PC-9 (cell line): ENCODE measurements around the gene PTAFR. TPM values are rescaled to one million over a fixed set of nuclear protein-coding genes. Genes with fewer than 3 reads are reported as not detected.

Source experiments
- BruUV-seq: library from RNA; stranded (reverse); fragments of 400-500 nt; replicated peaks from 2 replicates; lab custom pipeline; 2021; lab: Mats Ljungman, UMichigan
- CTCF ChIA-PET: fragments of 300-600 bp; sonication (Branson Sonifier 250); formaldehyde crosslinking; loops from one replicate; lab custom pipeline; 2022; ENCODE audit warnings: antibody characterized with exemption; lab: Charles Lee
- POLR2A ChIA-PET: fragments of 300-600 bp; sonication (Branson Sonifier 250); formaldehyde crosslinking; loops from one replicate; lab custom pipeline; 2022; ENCODE audit warnings: antibody characterized with exemption; ENCODE audit not compliant: unreplicated experiment; lab: Charles Lee
- DNase-seq, 2 experiments: peaks; one replicate each; pipeline versions ENCODE4 v3.0.0 to v3.0.0-alpha.2; 2015 to 2022; ENCODE audit warnings: mixed read lengths in 1 of 2
- H2AFZ ChIP-seq: fragments of 200-600 bp; sonication (generic); 2 replicates; pipeline ENCODE4 v1.8.1; 2017; ENCODE audit warnings: antibody characterized with exemption
- H3F3A ChIP-seq: fragments of 200-600 bp; sonication (generic); 2 replicates; pipeline ENCODE4 v1.8.1; 2017; ENCODE audit warnings: antibody characterized with exemption, mild to moderate bottlenecking, low read depth; ENCODE audit not compliant: insufficient read depth
- H3K27ac ChIP-seq: fragments of 200-600 bp; sonication (generic); 2 replicates; pipeline ENCODE4 v1.6.1; 2016; ENCODE audit warnings: mixed run types
- H3K27me3 ChIP-seq: fragments of 200-600 bp; sonication (generic); 2 replicates; pipeline ENCODE4 v1.6.1; 2016; ENCODE audit warnings: low read depth, mixed run types; ENCODE audit not compliant: insufficient read depth
- H3K36me3 ChIP-seq: fragments of 200-600 bp; sonication (generic); 2 replicates; pipeline ENCODE4 v1.6.1; 2016; ENCODE audit warnings: low read depth, mixed run types
- H3K4me1 ChIP-seq: fragments of 200-600 bp; sonication (generic); replicated peaks from 2 replicates; pipeline ENCODE4 v1.6.1; 2016; ENCODE audit warnings: mixed run types; ENCODE audit not compliant: insufficient read depth
- H3K4me2 ChIP-seq: fragments of 200-600 bp; sonication (generic); 2 replicates; pipeline ENCODE4 v1.6.1; 2017; ENCODE audit warnings: mixed run types
- H3K4me3 ChIP-seq: fragments of 200-600 bp; sonication (generic); 2 replicates; pipeline ENCODE4 v1.6.1; 2016; ENCODE audit warnings: mixed run types
- H3K79me2 ChIP-seq: fragments of 200-600 bp; sonication (generic); 2 replicates; pipeline ENCODE4 v1.6.1; 2017; ENCODE audit warnings: low read depth, mixed run types
- H3K9me2 ChIP-seq: fragments of 200-600 bp; sonication (generic); 2 replicates; pipeline ENCODE4 v1.8.1; 2017; ENCODE audit warnings: mild to moderate bottlenecking; ENCODE audit not compliant: insufficient read depth
- H3K9me3 ChIP-seq: fragments of 200-600 bp; sonication (generic); 2 replicates; pipeline ENCODE4 v1.8.1; 2016; ENCODE audit warnings: low read depth; ENCODE audit not compliant: insufficient read depth
- H4K20me1 ChIP-seq: fragments of 200-600 bp; sonication (generic); 2 replicates; pipeline ENCODE4 v1.8.1; 2017; ENCODE audit not compliant: insufficient read depth
- EZH2 ChIP-seq: fragments of 200-600 bp; sonication (generic); IDR thresholded peaks from 2 replicates; pipeline ENCODE4 v1.8.0; 2017; ENCODE audit warnings: antibody characterized with exemption, low read depth
- intact Hi-C: fragments of 100-400 bp; cut with micrococcal nuclease; formaldehyde crosslinking; loops from one replicate; pipeline ENCODE4 v1.10.0; 2022; ENCODE audit not compliant: unreplicated experiment
- total RNA-seq: library from RNA; stranded (reverse); gene quantifications from 2 replicates; pipeline ENCODE4 v1.2.3, GENCODE V29; 2021
- TF ChIP-seq, protein P1 (sequence below): fragments of 200-600 bp; sonication (generic); conservative IDR thresholded peaks from 2 replicates; pipeline ENCODE4 v1.6.1; 2017; ENCODE audit warnings: mixed run types, antibody characterized with exemption, mild to moderate bottlenecking, moderate library complexity

Gene PTAFR
- total RNA-seq, 1 experiment from 2014 or later = 12.2 TPM

DNA sequence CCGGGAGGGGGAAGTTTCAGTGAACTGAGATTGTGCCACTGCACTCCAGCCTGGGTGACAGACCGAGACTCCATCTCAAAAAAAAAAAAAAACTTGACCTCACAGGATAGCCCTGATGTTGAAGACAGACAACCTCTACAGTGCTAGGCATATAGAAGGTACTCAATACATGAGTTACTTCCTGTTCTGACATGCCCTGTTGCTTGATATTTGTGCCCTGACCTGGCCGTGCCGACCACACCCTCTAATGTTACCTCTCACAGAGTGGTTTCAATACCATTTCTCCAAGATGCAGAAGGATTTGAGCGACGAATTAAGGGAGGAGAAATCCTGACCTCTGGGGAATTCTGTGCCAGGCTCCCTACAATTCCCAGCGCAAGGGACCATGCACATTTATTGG, 5.2 kb downstream of the PTAFR start:
- Histone ChIP-seq H2AFZ (no peak overlapping the region), H4K20me1 (no peaks in the 10 kb centered on the region), H3K4me1 (no peaks in the 10 kb centered on the region), H3K4me2 (no peak overlapping the region), H3K27ac (no peak overlapping the region), H3K9me3 (no peaks in the 10 kb centered on the region), H3K36me3 (no peaks in the 10 kb centered on the region), H3K9me2 (no peaks in the 10 kb centered on the region), H3K4me3 (no peak overlapping the region), H3K27me3 (no peaks in the 10 kb centered on the region), H3K79me2 (no peaks in the 10 kb centered on the region), H3F3A (no peaks in the 10 kb centered on the region)
- POLR2A ChIA-PET = no interaction called here
- no TSS peak for BruUV-seq
- CTCF ChIA-PET = no interaction called here
- intact Hi-C loops = no loop called here
- TF ChIP-seq, protein P1, sequence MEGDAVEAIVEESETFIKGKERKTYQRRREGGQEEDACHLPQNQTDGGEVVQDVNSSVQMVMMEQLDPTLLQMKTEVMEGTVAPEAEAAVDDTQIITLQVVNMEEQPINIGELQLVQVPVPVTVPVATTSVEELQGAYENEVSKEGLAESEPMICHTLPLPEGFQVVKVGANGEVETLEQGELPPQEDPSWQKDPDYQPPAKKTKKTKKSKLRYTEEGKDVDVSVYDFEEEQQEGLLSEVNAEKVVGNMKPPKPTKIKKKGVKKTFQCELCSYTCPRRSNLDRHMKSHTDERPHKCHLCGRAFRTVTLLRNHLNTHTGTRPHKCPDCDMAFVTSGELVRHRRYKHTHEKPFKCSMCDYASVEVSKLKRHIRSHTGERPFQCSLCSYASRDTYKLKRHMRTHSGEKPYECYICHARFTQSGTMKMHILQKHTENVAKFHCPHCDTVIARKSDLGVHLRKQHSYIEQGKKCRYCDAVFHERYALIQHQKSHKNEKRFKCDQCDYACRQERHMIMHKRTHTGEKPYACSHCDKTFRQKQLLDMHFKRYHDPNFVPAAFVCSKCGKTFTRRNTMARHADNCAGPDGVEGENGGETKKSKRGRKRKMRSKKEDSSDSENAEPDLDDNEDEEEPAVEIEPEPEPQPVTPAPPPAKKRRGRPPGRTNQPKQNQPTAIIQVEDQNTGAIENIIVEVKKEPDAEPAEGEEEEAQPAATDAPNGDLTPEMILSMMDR = no peak
- no peak for TF ChIP-seq EZH2
- DNase-seq = no peak

DNA sequence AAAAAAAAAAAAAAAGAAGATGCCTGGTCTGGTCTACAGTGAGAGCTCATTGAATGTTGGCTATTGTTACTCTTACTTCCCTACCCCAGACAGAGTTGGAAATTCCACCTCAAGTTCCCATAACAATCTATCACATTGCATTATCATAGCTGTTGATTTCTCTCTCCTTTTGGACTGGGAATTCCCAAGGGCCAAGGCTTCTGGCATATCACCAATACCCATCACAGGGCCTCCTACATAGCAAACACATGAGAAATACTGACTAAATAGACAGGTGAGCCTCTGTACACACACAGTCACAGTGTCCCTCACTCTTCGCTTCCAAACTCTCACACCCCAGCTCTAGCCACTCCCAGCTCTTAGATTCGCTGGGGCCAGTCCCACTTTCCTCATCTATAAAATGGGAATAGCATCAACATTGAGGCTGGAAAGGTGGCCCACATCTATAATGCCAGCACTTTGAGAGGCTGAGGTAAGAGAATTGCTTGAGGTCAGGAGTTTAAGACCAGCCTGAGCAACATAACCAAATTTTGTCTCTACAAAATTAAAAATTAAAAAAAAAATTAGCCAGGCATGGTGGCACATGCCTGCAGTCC, 6.4 kb downstream of the PTAFR start:
- H3K4me2 ChIP-seq = no peak overlapping the region
- TF ChIP-seq, protein P1 = no peak
- no peak for TF ChIP-seq EZH2
- H3K4me3 ChIP-seq = no peak overlapping the region
- H3K27ac ChIP-seq = no peak overlapping the region
- no peaks in the 10 kb centered on the region for H3K27me3 ChIP-seq
- no peak overlapping the region for H2AFZ ChIP-seq
- H4K20me1 ChIP-seq = no peaks in the 10 kb centered on the region
- no peaks in the 10 kb centered on the region for H3F3A ChIP-seq
- CTCF ChIA-PET = no interaction called here
- DNase-seq = no peak
- intact Hi-C loops = no loop called here
- H3K4me1 ChIP-seq = no peaks in the 10 kb centered on the region
- no peaks in the 10 kb centered on the region for H3K9me2 ChIP-seq
- no peaks in the 10 kb centered on the region for H3K79me2 ChIP-seq
- no peaks in the 10 kb centered on the region for H3K9me3 ChIP-seq
- POLR2A ChIA-PET = interaction anchor here (0.7 kb wide), 1 partner anchor 466 kb away, joined by 6 read pairs; no protein-coding TSS in a partner anchor
- H3K36me3 ChIP-seq = no peaks in the 10 kb centered on the region
- BruUV-seq = no TSS peak

DNA sequence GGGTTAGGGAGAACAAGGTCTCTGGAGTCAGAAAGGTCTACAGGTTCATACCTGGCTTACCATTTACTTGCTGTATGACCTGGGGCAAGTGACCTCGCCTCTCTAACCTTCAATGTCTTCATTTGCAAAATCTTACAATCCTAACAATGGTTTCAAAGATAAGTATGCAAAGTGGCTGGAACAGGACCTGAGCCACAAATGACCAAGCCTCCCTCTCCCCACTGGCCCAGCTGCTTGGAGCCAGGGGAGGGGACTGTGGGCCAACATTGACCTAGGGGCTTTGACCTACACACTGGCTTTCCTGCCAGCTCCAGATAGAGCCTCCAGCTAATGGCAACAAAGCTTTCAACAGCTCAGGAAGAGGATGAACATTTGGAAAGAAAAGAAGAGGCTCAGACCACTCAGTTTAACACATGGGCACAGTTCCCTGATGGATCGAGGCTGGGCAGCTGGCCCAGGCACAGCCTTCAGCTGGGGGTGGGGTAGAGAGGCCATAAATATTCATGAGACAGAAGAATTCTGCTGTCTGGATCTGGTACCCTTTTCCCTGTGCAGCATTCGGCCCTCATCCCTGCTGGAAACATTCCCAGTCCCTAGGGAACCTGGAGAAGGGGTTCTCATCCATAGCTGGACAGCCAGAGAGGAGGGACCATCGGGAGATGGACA, 12.9 kb downstream of the PTAFR start:
- Histone ChIP-seq H2AFZ (no peak overlapping the region), H3K27me3 (no peaks in the 10 kb centered on the region), H3K36me3 (no peaks in the 10 kb centered on the region), H4K20me1 (no peaks in the 10 kb centered on the region), H3K4me1 (no peaks in the 10 kb centered on the region), H3K4me3 (no peak overlapping the region), H3K27ac (no peak overlapping the region), H3K9me3 (no peaks in the 10 kb centered on the region), H3K79me2 (no peaks in the 10 kb centered on the region), H3K9me2 (no peaks in the 10 kb centered on the region), H3F3A (no peaks in the 10 kb centered on the region), H3K4me2 (no peak overlapping the region)
- CTCF ChIA-PET = no interaction called here
- TF ChIP-seq EZH2 = no peak
- TF ChIP-seq, protein P1 = no peak
- intact Hi-C loops = no loop called here
- no TSS peak for BruUV-seq
- POLR2A ChIA-PET = no interaction called here
- no peak for DNase-seq
